Panc1 (cell line): ENCODE results near the gene CD6.

Experiments used
- POLR2AphosphoS5 ChIP-seq: IDR thresholded peaks from 2 replicates; pipeline ENCODE4 v1.6.1; 2012; ENCODE audit warnings: mild to moderate bottlenecking, low read depth, low read length, moderate library complexity
- TCF7L2 ChIP-seq: IDR thresholded peaks from 2 replicates; pipeline ENCODE4 v1.6.1; 2011; ENCODE audit warnings: mild to moderate bottlenecking, low read depth, low read length, inconsistent platforms
- TF ChIP-seq, protein P1 (sequence below): fragments of 450-650 bp; IDR thresholded peaks from 2 replicates; pipeline ENCODE4 v1.5.1; 2017; ENCODE audit warnings: mild to moderate bottlenecking
- TF ChIP-seq, protein P2 (sequence below), 2 experiments: IDR thresholded peaks; 2 replicates each; pipeline ENCODE4 v1.6.1; 2011 to 2012; ENCODE audit warnings: low read depth in 2 of 2, control low read depth in 1 of 2, low read length in 1 of 2, mild to moderate bottlenecking in 1 of 2, moderate library complexity in 1 of 2; ENCODE audit not compliant: insufficient read depth in 1 of 2

DNA sequence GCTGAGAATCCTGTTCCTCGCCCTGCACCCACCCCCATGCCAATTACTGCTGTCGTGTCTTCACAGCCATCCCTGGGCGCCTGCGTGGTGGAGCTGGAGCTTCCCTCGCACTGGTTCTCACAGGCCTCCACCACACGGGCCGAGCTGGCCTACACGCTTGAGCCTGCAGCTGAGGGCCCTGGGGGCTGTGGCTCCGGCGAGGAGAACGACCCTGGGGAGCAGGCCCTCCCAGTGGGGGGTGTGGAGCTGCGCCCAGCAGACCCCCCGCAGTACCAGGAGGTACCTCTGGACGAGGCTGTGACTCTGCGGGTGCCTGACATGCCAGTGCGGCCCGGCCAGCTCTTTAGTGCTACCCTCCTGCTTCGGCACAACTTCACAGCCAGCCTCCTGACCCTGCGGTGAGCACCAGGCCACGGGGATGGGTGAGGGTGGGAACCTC, 42.9 kb upstream of the CD6 start:
- TF ChIP-seq, protein P1, sequence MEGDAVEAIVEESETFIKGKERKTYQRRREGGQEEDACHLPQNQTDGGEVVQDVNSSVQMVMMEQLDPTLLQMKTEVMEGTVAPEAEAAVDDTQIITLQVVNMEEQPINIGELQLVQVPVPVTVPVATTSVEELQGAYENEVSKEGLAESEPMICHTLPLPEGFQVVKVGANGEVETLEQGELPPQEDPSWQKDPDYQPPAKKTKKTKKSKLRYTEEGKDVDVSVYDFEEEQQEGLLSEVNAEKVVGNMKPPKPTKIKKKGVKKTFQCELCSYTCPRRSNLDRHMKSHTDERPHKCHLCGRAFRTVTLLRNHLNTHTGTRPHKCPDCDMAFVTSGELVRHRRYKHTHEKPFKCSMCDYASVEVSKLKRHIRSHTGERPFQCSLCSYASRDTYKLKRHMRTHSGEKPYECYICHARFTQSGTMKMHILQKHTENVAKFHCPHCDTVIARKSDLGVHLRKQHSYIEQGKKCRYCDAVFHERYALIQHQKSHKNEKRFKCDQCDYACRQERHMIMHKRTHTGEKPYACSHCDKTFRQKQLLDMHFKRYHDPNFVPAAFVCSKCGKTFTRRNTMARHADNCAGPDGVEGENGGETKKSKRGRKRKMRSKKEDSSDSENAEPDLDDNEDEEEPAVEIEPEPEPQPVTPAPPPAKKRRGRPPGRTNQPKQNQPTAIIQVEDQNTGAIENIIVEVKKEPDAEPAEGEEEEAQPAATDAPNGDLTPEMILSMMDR: no peak
- TF ChIP-seq, protein P2, sequence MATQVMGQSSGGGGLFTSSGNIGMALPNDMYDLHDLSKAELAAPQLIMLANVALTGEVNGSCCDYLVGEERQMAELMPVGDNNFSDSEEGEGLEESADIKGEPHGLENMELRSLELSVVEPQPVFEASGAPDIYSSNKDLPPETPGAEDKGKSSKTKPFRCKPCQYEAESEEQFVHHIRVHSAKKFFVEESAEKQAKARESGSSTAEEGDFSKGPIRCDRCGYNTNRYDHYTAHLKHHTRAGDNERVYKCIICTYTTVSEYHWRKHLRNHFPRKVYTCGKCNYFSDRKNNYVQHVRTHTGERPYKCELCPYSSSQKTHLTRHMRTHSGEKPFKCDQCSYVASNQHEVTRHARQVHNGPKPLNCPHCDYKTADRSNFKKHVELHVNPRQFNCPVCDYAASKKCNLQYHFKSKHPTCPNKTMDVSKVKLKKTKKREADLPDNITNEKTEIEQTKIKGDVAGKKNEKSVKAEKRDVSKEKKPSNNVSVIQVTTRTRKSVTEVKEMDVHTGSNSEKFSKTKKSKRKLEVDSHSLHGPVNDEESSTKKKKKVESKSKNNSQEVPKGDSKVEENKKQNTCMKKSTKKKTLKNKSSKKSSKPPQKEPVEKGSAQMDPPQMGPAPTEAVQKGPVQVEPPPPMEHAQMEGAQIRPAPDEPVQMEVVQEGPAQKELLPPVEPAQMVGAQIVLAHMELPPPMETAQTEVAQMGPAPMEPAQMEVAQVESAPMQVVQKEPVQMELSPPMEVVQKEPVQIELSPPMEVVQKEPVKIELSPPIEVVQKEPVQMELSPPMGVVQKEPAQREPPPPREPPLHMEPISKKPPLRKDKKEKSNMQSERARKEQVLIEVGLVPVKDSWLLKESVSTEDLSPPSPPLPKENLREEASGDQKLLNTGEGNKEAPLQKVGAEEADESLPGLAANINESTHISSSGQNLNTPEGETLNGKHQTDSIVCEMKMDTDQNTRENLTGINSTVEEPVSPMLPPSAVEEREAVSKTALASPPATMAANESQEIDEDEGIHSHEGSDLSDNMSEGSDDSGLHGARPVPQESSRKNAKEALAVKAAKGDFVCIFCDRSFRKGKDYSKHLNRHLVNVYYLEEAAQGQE (IDR thresholded peaks at IDR 0.05; ENCODE audit: insufficient read depth in 1 of 2, low read depth in 2 of 2, low read length in 1 of 2): no peak
- TF ChIP-seq POLR2AphosphoS5: no peak
- TF ChIP-seq TCF7L2: no peak
